Measurements from ENCODE around the gene GALNTL6. TPM values are rescaled to one million over a fixed set of nuclear protein-coding genes. Genes with fewer than 3 reads are reported as not detected.

Gene GALNTL6
- total and polyA plus RNA-seq, 2 donors (not counting 3 experiments of a cell fraction or from before 2014, with no cell fraction given): not detected

GRCh38 chr4:171857302-171858012, 44.3 kb downstream of the GALNTL6 start:
- dilution Hi-C loops (cut with MboI; ENCODE audit: extremely low pct_ligation_motif_present, low sequenced_read_pairs): no loop called here
- H3K36me3 ChIP-seq (ENCODE audit: control insufficient read depth in 2 of 2, extremely low read depth in 1 of 2, insufficient read depth in 2 of 2, low read length in 2 of 2): no peaks in the 10 kb centered on the region
- CTCF ChIA-PET: no interaction called here

More at GRCh38 chr4:171857302-171858012, 44.3 kb downstream of the GALNTL6 start:
- no peak overlapping the region for H2AFZ ChIP-seq (ENCODE audit: low read depth, low read length)
- no peaks in the 10 kb centered on the region for H3K4me1 ChIP-seq (ENCODE audit: control insufficient read depth, extremely low read depth, insufficient read depth, low read length)
- no peak for TF ChIP-seq FOS (IDR thresholded peaks at IDR 0.05; ENCODE audit: borderline replicate concordance, insufficient read depth, low read length)
- no peak for TF ChIP-seq JUN (IDR thresholded peaks at IDR 0.05; ENCODE audit: borderline replicate concordance, insufficient read depth, insufficient read length, low read depth)
- TF ChIP-seq CTCF (IDR thresholded peaks at IDR 0.05; ENCODE audit: extremely low read depth in 1 of 2, insufficient read depth in 1 of 2, low read depth in 1 of 2, low read length in 2 of 2): no peak
- TF ChIP-seq POLR2A (IDR thresholded peaks at IDR 0.05; ENCODE audit: low read depth, low read length): no peak
- no peak for TF ChIP-seq MYC (IDR thresholded peaks at IDR 0.05; ENCODE audit: low read depth, low read length)
- no peak for TF ChIP-seq EZH2 (IDR thresholded peaks at IDR 0.05; ENCODE audit: borderline replicate concordance, low read depth, low read length, severe bottlenecking)
- TF ChIP-seq, protein P1, sequence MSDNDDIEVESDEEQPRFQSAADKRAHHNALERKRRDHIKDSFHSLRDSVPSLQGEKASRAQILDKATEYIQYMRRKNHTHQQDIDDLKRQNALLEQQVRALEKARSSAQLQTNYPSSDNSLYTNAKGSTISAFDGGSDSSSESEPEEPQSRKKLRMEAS (IDR thresholded peaks at IDR 0.05; ENCODE audit: insufficient read depth, insufficient read length): no peak
- TF ChIP-seq POLR2AphosphoS5 (IDR thresholded peaks at IDR 0.05; ENCODE audit: insufficient read depth, low read depth, low read length): no peak
- no peak for TF ChIP-seq GATA2 (IDR thresholded peaks at IDR 0.05; ENCODE audit: insufficient read depth, insufficient read length, low read depth, low read length)
- H3K4me2 ChIP-seq (ENCODE audit: insufficient read depth, low read length): no peak overlapping the region
- no peak for DNase-seq (ENCODE audit: low read depth, low spot score)
- no peak overlapping the region for H3K27ac ChIP-seq (ENCODE audit: insufficient read depth, low read depth, low read length)
- no peaks in the 10 kb centered on the region for H4K20me1 ChIP-seq (replicated peaks; ENCODE audit: control insufficient read depth, extremely low read depth, insufficient read depth, low read length)
- intact Hi-C loops (cut with micrococcal nuclease): no loop called here
- no peaks in the 10 kb centered on the region for H3K27me3 ChIP-seq (ENCODE audit: control insufficient read depth in 2 of 2, insufficient read depth in 2 of 2, low read length in 2 of 2)
- peaks cover 1% of the 10 kb centered on the region for H3K9me3 ChIP-seq (replicated peaks; ENCODE audit: control insufficient read depth, insufficient read depth, low read length)
- no peak overlapping the region for H3K4me3 ChIP-seq (replicated peaks in 1 of 3; ENCODE audit: insufficient read depth in 1 of 3, low read depth in 1 of 3, low read length in 3 of 3)
- H3K9me1 ChIP-seq (replicated peaks; ENCODE audit: control insufficient read depth, extremely low read depth, insufficient read depth, low read length): no peaks in the 10 kb centered on the region
- no peak overlapping the region for H3K9ac ChIP-seq (replicated peaks; ENCODE audit: extremely low read depth, insufficient read depth, low read length)
- no peak for FAIRE-seq
- BruUV-seq (replicated peaks): no TSS peak
- H3K79me2 ChIP-seq (ENCODE audit: control insufficient read depth, insufficient read depth, low read length): no peaks in the 10 kb centered on the region
- POLR2A ChIA-PET: no interaction called here

Data from endothelial cell of umbilical vein (primary cell).